HK-2 (cell line): ENCODE measurements around the gene STK4.
A peak's percentile ranks its signal among the peaks of the same experiment; 100 is the strongest.

Experiments used
- DNase-seq: peaks from one replicate; pipeline ENCODE4 v3.0.0-alpha.2; 2018; ENCODE audit not compliant: unreplicated experiment

The STK4 gene

GRCh38 chr20:44954211-44954610, 12.1 kb upstream of the STK4 start:
- no peak for DNase-seq

GRCh38 chr20:44955270-44955669, 11.0 kb upstream of the STK4 start:
- no peak for DNase-seq

GRCh38 chr20:44956410-44956809, 9.9 kb upstream of the STK4 start:
- no peak for DNase-seq

- no peak for DNase-seq
Measured at GRCh38 chr20:44958276-44958675, 8.0 kb upstream of the STK4 start.

- no peak for DNase-seq
Measured at GRCh38 chr20:44959082-44959637, 7.2 kb upstream of the STK4 start.

- peak; percentile 55 for DNase-seq
Measured at GRCh38 chr20:44959638-44960102, 6.6 kb upstream of the STK4 start.

GRCh38 chr20:44960103-44960852, 6.0 kb upstream of the STK4 start, which contains the start of gene TOMM34:
Gene TOMM34 (minus strand): TSS chr20:44960397. CDS start chr20:44960333, 64 bp downstream.
- DNase-seq = peak; percentile 97

GRCh38 chr20:44961011-44961869, 5.1 kb upstream of the STK4 start:
- DNase-seq = no peak

GRCh38 chr20:44961870-44962267, 4.4 kb upstream of the STK4 start:
- no peak for DNase-seq

- DNase-seq = no peak
Measured at GRCh38 chr20:44962483-44962882, 3.8 kb upstream of the STK4 start.

- DNase-seq = no peak
Measured at GRCh38 chr20:44963325-44964215, 2.7 kb upstream of the STK4 start.

- no peak for DNase-seq
Measured at GRCh38 chr20:44965651-44966029, 672 bp upstream of the STK4 start.

- no peak for DNase-seq
Measured at GRCh38 chr20:44967207-44967807, 995 bp downstream of the STK4 start.

- DNase-seq = no peak
Measured at GRCh38 chr20:44969300-44969894, 3.1 kb downstream of the STK4 start.

GRCh38 chr20:44970243-44970757, 4.0 kb downstream of the STK4 start:
- no peak for DNase-seq

GRCh38 chr20:44973053-44973452, 6.7 kb downstream of the STK4 start:
- no peak for DNase-seq

GRCh38 chr20:44976698-44977097, 10.4 kb downstream of the STK4 start:
- no peak for DNase-seq

- DNase-seq = no peak
Measured at GRCh38 chr20:44979090-44979621, 12.8 kb downstream of the STK4 start.

GRCh38 chr20:44981736-44982406, 15.6 kb downstream of the STK4 start:
- DNase-seq = no peak
